Measurements from ENCODE around the gene HSPA6.
"Not testable (repeated sequence)": the region's sequence is repeated elsewhere in the genome, so short reads cannot be mapped to it uniquely, and the experiment has no call there.

Gene HSPA6

GRCh38 chr1:161539731-161540569, 15.6 kb downstream of the HSPA6 start:
- Histone ChIP-seq H3K4me1 (0 out of 2 replicates have a peak, but pooled peaks cover 19% of the 10 kb centered on the region), H3K4me3 (peak overlapping the region; percentile 68), H3K4me2 (peak overlapping the region; percentile 74), H3K9ac (peak overlapping the region; percentile 65)
- not testable (repeated sequence) for H3K27me3 ChIP-seq, H3K27ac ChIP-seq, H3K36me3 ChIP-seq, H4K20me1 ChIP-seq, H3K9me3 ChIP-seq
- peak; percentile 88 for TF ChIP-seq Cebpa-rat (IDR thresholded peaks at IDR 0.05)

GRCh38 chr1:161540570-161540960, 16.2 kb downstream of the HSPA6 start:
- H4K20me1 ChIP-seq, H3K36me3 ChIP-seq, H3K9ac ChIP-seq, H3K27me3 ChIP-seq, H3K9me3 ChIP-seq, H3K27ac ChIP-seq: not testable (repeated sequence)
- Histone ChIP-seq H3K4me2 (peak overlapping the region; percentile 74), H3K4me1 (0 out of 2 replicates have a peak, but pooled peaks cover 19% of the 10 kb centered on the region), H3K4me3 (peak overlapping the region; percentile 68)

- not testable (repeated sequence) for H3K27me3 ChIP-seq, H3K4me3 ChIP-seq, H3K4me2 ChIP-seq, H3K27ac ChIP-seq, H3K36me3 ChIP-seq, H3K9ac ChIP-seq, H3K9me3 ChIP-seq, H4K20me1 ChIP-seq
- H3K4me1 ChIP-seq = 0 out of 2 replicates have a peak, but pooled peaks cover 19% of the 10 kb centered on the region
Measured at GRCh38 chr1:161542091-161542559, 17.8 kb downstream of the HSPA6 start.

- not testable (repeated sequence) for H3K27ac ChIP-seq, H3K4me3 ChIP-seq, H3K36me3 ChIP-seq, H3K9me3 ChIP-seq, H3K27me3 ChIP-seq, H3K4me2 ChIP-seq, H4K20me1 ChIP-seq, H3K9ac ChIP-seq
- 0 out of 2 replicates have a peak, but pooled peaks cover 19% of the 10 kb centered on the region for H3K4me1 ChIP-seq
Measured at GRCh38 chr1:161543125-161543524, 18.8 kb downstream of the HSPA6 start.

GRCh38 chr1:161545005-161545731, 20.8 kb downstream of the HSPA6 start:
- not testable (repeated sequence) for H3K4me2 ChIP-seq, H3K9me3 ChIP-seq, H4K20me1 ChIP-seq, H3K27me3 ChIP-seq, H3K9ac ChIP-seq, H3K36me3 ChIP-seq, H3K27ac ChIP-seq, H3K4me3 ChIP-seq
- 0 out of 2 replicates have a peak, but pooled peaks cover 10% of the 10 kb centered on the region for H3K4me1 ChIP-seq

- not testable (repeated sequence) for H4K20me1 ChIP-seq, H3K4me3 ChIP-seq, H3K36me3 ChIP-seq, H3K9ac ChIP-seq, H3K27ac ChIP-seq, H3K9me3 ChIP-seq, H3K4me1 ChIP-seq, H3K27me3 ChIP-seq, H3K4me2 ChIP-seq
Measured at GRCh38 chr1:161547995-161548741, 23.8 kb downstream of the HSPA6 start.

- H3K27me3 ChIP-seq, H4K20me1 ChIP-seq, H3K4me3 ChIP-seq, H3K36me3 ChIP-seq, H3K4me1 ChIP-seq, H3K9me3 ChIP-seq, H3K27ac ChIP-seq, H3K9ac ChIP-seq, H3K4me2 ChIP-seq: not testable (repeated sequence)
Measured at GRCh38 chr1:161548749-161549406, 24.5 kb downstream of the HSPA6 start.

- H3K27ac ChIP-seq = no peak within 1 kb of the TSS
- no peak within 1 kb of the TSS for H3K9ac ChIP-seq
- no peak within 1 kb of the TSS for H3K4me3 ChIP-seq
- H3K4me1 ChIP-seq = no peaks in the 10 kb centered on the region
- no peaks in the 10 kb centered on the region for H4K20me1 ChIP-seq
- no peaks in the 10 kb centered on the region for H3K27me3 ChIP-seq
- no peak within 1 kb of the TSS for H3K4me2 ChIP-seq
- H3K36me3 ChIP-seq = no peaks in the 10 kb centered on the region
- no peaks in the 10 kb centered on the region for H3K9me3 ChIP-seq
- TF ChIP-seq Cebpa-rat (IDR thresholded peaks at IDR 0.05) = no peak
Measured at GRCh38 chr1:161549652-161550051, 25.3 kb downstream of the HSPA6 start, which contains the start of gene FCGR3A. TSS of gene FCGR3A (minus strand) at chr1:161549818. CDS start at chr1:161549736, 82 bp downstream.

- H3K4me2 ChIP-seq, H3K36me3 ChIP-seq, H3K4me3 ChIP-seq, H3K27me3 ChIP-seq, H3K4me1 ChIP-seq, H3K9me3 ChIP-seq, H4K20me1 ChIP-seq, H3K27ac ChIP-seq, H3K9ac ChIP-seq: not testable (repeated sequence)
Measured at GRCh38 chr1:161550942-161551341, 26.6 kb downstream of the HSPA6 start.

GRCh38 chr1:161553631-161554030, 29.3 kb downstream of the HSPA6 start:
- not testable (repeated sequence) for H3K4me2 ChIP-seq, H3K27ac ChIP-seq, H3K27me3 ChIP-seq, H3K36me3 ChIP-seq, H4K20me1 ChIP-seq, H3K9ac ChIP-seq, H3K9me3 ChIP-seq, H3K4me3 ChIP-seq, H3K4me1 ChIP-seq

- H3K36me3 ChIP-seq, H3K4me1 ChIP-seq, H3K27me3 ChIP-seq, H4K20me1 ChIP-seq, H3K4me3 ChIP-seq, H3K9ac ChIP-seq, H3K9me3 ChIP-seq, H3K4me2 ChIP-seq, H3K27ac ChIP-seq: not testable (repeated sequence)
Measured at GRCh38 chr1:161554340-161554739, 30.0 kb downstream of the HSPA6 start.

GRCh38 chr1:161554815-161555417, 30.6 kb downstream of the HSPA6 start:
- not testable (repeated sequence) for H3K27ac ChIP-seq, H3K36me3 ChIP-seq, H4K20me1 ChIP-seq, H3K9ac ChIP-seq, H3K27me3 ChIP-seq, H3K4me1 ChIP-seq, H3K9me3 ChIP-seq, H3K4me3 ChIP-seq, H3K4me2 ChIP-seq

- not testable (repeated sequence) for H3K27me3 ChIP-seq, H4K20me1 ChIP-seq, H3K9me3 ChIP-seq, H3K9ac ChIP-seq, H3K4me3 ChIP-seq, H3K27ac ChIP-seq, H3K4me2 ChIP-seq, H3K36me3 ChIP-seq, H3K4me1 ChIP-seq
Measured at GRCh38 chr1:161556143-161556542, 31.8 kb downstream of the HSPA6 start.

Measured in BLaER1 (cell line).